Activated CD8-positive, alpha-beta T cell treated with anti-CD3 and anti-CD28 coated beads for 36 hours (primary cell): ENCODE measurements around the gene SS18L1. TPM values are rescaled to one million over a fixed set of nuclear protein-coding genes. Genes with fewer than 3 reads are reported as not detected.

Experiments
- ATAC-seq: fragments of 200-7000 bp; cut with Tn5 transposase; one replicate; pipeline ENCODE4 v1.10.0; 2021; ENCODE audit warnings: mild to moderate bottlenecking, moderate library complexity
- CTCF ChIA-PET: fragments of 350-600 bp; sonication (Branson Sonifier 250); formaldehyde crosslinking; loops from one replicate; lab custom pipeline; 2021; ENCODE audit warnings: antibody characterized with exemption; lab: Charles Lee
- POLR2A ChIA-PET: fragments of 350-600 bp; sonication (Branson Sonifier 250); formaldehyde crosslinking; loops from one replicate; lab custom pipeline; 2021; ENCODE audit warnings: antibody characterized with exemption; lab: Charles Lee
- DNase-seq: peaks from one replicate; pipeline ENCODE4 v3.0.0-alpha.2; 2020
- H3K27ac Mint-ChIP-seq: one replicate; pipeline ENCODE4 v1.8.0; 2021; ENCODE audit warnings: mild to moderate bottlenecking, mixed read lengths
- H3K27me3 Mint-ChIP-seq: one replicate; pipeline ENCODE4 v1.8.0; 2021; ENCODE audit warnings: mixed read lengths
- H3K36me3 Mint-ChIP-seq: one replicate; pipeline ENCODE4 v1.8.0; 2021; ENCODE audit warnings: low read depth, mixed read lengths
- H3K4me1 Mint-ChIP-seq: one replicate; pipeline ENCODE4 v1.8.0; 2021; ENCODE audit warnings: low read depth, mixed read lengths
- H3K4me3 Mint-ChIP-seq: one replicate; pipeline ENCODE4 v1.8.0; 2021; ENCODE audit warnings: mild to moderate bottlenecking, moderate library complexity, mixed read lengths
- H3K9me3 Mint-ChIP-seq: one replicate; pipeline ENCODE4 v1.8.0; 2021; ENCODE audit warnings: mixed read lengths
- intact Hi-C: fragments of 100-400 bp; cut with micrococcal nuclease; formaldehyde crosslinking; loops from one replicate; pipeline ENCODE4 v1.10.0; 2022
- total RNA-seq, 2 experiments: library from RNA; stranded (reverse); gene quantifications; one replicate each; pipeline ENCODE4 v1.2.3, GENCODE V29; 2021
- TF ChIP-seq, protein P1 (sequence below): fragments of 200-600 bp; IDR thresholded peaks from one replicate; pipeline ENCODE4 v1.8.0; 2022; ENCODE audit warnings: antibody characterized with exemption, mild to moderate bottlenecking

SS18L1 gene
- total RNA-seq, 2 experiments from 2014 or later: 15.3 to 16.1 TPM

DNA sequence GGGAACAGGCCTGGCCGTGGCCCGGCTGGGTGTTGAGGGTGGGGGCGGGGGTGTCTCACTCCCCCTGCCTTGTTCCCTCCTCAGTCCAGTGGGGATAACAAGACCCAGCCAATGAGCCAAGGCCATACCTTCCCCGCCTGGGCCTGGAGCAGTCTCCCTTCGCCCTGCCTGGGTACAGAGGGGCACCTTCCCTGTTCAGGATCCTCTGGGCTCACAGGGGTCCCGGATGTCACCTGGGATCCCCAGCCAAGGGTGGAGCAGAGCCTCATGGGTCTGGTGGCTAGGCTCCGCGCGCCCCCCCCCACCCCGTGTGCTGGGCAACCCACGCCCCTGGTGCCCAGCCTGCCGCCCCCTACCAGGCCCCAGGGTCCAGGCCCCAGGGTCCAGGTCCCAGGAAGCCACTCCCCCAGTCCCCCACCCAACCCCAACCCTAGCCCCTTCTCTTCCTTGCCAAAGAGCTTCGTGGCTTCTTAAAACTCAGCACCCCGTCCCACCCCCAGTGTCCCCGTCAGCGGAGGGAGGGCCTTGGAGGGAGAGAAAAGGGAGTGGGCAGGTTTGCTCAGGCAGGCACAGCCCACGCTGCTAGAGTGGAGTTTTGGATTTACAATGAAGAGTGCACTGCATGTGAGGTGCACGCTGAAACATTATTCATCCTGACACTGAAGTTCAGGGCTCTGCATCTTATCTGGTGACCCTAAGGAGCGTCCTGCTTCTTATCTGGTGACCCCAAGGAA is 64.7 kb downstream of the SS18L1 start:
- ATAC-seq: no peak
- ChIA-PET POLR2A (no interaction called here), CTCF (no interaction called here)
- H3K36me3 Mint-ChIP-seq: peaks cover 1% of the 10 kb centered on the region
- no peaks in the 10 kb centered on the region for H3K27me3 Mint-ChIP-seq
- DNase-seq: no peak
- TF ChIP-seq, protein P1, sequence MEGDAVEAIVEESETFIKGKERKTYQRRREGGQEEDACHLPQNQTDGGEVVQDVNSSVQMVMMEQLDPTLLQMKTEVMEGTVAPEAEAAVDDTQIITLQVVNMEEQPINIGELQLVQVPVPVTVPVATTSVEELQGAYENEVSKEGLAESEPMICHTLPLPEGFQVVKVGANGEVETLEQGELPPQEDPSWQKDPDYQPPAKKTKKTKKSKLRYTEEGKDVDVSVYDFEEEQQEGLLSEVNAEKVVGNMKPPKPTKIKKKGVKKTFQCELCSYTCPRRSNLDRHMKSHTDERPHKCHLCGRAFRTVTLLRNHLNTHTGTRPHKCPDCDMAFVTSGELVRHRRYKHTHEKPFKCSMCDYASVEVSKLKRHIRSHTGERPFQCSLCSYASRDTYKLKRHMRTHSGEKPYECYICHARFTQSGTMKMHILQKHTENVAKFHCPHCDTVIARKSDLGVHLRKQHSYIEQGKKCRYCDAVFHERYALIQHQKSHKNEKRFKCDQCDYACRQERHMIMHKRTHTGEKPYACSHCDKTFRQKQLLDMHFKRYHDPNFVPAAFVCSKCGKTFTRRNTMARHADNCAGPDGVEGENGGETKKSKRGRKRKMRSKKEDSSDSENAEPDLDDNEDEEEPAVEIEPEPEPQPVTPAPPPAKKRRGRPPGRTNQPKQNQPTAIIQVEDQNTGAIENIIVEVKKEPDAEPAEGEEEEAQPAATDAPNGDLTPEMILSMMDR: no peak
- no peaks in the 10 kb centered on the region for H3K9me3 Mint-ChIP-seq
- H3K4me3 Mint-ChIP-seq: no peak overlapping the region
- H3K27ac Mint-ChIP-seq: no peak overlapping the region
- H3K4me1 Mint-ChIP-seq: no peaks in the 10 kb centered on the region
- intact Hi-C loops: no loop called here

DNA sequence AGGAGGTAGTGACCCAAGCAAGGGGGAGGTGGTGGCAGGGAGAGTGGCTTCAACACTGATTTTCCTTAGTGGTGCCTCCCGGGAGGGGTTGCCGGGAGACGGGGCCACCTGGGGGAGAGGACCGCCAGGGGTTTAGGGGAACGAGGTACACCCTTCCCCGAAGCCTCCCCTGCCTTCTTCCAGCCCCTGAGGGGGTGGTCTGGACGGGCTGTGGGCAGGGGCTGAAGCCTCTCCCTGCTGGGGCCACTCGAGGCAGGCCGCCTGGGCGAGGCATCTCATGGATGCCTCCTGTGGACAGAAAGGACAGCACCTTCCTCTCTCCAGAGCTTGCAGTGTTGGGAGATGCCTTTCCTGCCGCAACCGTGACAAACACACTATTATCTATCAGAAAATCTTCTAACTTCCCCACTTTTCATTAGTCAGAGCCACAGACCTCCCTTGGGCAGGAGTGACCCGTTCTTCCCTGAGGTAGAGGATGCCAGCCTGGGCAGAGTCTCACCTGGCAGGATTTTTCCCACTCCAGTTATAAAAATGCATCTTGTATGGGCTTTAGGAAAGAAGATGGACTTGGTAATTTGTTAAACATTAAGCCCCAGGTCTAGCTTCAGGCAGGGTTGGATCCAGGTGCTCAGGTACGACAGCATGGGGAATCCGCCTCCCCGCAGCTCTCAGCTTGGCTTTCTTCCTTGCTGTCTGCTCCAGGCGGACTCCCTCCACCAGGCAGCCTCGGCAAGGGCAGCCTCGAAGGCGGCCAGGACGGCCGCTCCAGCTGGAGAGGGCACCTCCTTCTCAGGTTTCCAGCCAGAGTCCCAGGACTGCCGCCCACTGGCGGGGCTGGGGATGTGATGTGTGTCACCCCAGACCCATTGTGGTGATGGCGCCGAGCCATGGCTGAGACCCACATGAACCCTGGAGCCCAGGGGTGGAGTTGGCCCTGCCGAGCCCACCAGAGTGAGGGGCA is 65.5 kb downstream of the SS18L1 start:
- Mint-ChIP-seq H3K4me1 (no peaks in the 10 kb centered on the region), H3K27ac (no peak overlapping the region), H3K4me3 (no peak overlapping the region), H3K27me3 (peaks cover under 1% of the 10 kb centered on the region), H3K36me3 (no peaks in the 10 kb centered on the region), H3K9me3 (no peaks in the 10 kb centered on the region)
- ChIA-PET POLR2A (no interaction called here), CTCF (no interaction called here)
- TF ChIP-seq, protein P1: no peak
- intact Hi-C loops: no loop called here
- no peak for DNase-seq
- ATAC-seq: no peak

- no peak overlapping the region for H3K4me3 Mint-ChIP-seq
- intact Hi-C loops: no loop called here
- CTCF ChIA-PET: no interaction called here
These were observed 66.4 kb downstream of the SS18L1 start for GRCh38 chr20:62209850-62210495.

DNA sequence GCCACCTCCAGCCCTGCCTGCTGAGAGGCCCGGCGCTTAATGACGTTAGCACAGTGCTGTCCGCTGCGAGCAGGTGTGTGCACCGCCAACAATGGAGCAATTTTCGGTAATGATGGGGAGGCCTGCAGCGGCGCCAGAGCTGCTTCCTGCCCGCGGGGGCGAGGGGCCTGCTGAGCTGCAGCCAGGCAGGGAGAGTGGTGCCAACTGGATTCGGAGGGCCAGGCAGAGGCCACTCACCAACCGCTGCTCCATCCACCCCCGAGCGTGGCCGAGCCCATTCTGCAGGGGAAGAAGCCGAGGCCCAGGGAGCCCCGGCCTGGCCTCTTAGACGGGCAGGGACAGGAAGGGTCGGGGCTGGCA is 66.9 kb downstream of the SS18L1 start:
- ChIA-PET POLR2A (no interaction called here), CTCF (no interaction called here)
- Mint-ChIP-seq H3K27me3 (peaks cover 7% of the 10 kb centered on the region), H3K9me3 (no peaks in the 10 kb centered on the region), H3K4me3 (no peak overlapping the region), H3K27ac (no peak overlapping the region), H3K4me1 (no peaks in the 10 kb centered on the region), H3K36me3 (no peaks in the 10 kb centered on the region)
- ATAC-seq (no peak), DNase-seq (no peak)
- intact Hi-C loops: no loop called here
- TF ChIP-seq, protein P1: no peak

More at GRCh38 chr20:62209850-62210495, 66.4 kb downstream of the SS18L1 start:
- TF ChIP-seq, protein P1: no peak
- POLR2A ChIA-PET: no interaction called here
- Mint-ChIP-seq H3K27ac (no peak overlapping the region), H3K4me1 (no peaks in the 10 kb centered on the region), H3K27me3 (peaks cover 7% of the 10 kb centered on the region), H3K9me3 (no peaks in the 10 kb centered on the region), H3K36me3 (no peaks in the 10 kb centered on the region)
- ATAC-seq (no peak), DNase-seq (no peak)
